GM18873 (cell line): ENCODE measurements around the gene ARID1B.

ENCODE experiments used
- ATAC-seq: cut with Tn5 transposase; IDR thresholded peaks from one replicate; pipeline ENCODE4 v1.9.1; 2021; ENCODE audit warnings: mild to moderate bottlenecking, moderate library complexity, moderate number of reproducible peaks; ENCODE audit not compliant: unreplicated experiment, low FRiP score

ARID1B gene

GRCh38 chr6:156848533-156848932 lies 71.4 kb downstream of the ARID1B start:
- no peak for ATAC-seq

DNA sequence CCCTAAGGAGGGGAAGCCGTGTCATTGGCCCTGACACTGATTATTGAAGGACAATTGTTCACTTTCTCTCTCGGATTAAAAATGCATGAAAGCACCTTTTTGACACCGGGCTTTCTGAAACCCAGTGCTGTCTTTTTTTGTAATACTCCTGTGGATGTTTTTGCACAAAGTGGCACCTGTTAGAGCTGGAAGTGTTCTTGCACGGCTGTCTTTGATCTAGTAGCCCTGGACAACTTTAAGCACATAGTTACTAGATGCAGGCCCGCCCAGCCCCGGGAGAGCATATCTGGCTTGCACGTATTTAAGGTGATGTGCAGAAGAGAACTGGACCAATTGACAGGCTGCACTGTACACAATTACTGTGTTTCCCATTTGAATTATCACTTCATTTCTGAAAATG lies 72.6 kb downstream of the ARID1B start:
- no peak for ATAC-seq

DNA sequence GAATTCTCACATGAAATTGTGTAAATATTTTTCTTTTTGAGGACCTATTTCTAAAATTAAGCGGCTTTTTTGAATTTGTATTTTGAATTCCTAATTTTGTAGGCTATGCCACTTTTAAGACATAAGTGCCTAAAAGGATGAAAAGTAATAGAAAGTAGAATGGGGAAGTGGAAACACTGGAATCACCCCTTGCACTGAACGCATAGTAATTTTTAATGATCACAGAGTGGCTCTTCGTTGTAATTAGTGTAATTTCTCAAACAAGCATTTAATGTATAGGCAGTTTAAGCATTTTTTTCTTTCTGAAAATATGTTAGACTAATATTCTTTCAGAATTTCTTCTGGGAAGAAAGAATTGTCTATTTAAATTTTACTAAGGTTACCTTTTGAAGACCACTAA lies 73.2 kb downstream of the ARID1B start:
- ATAC-seq = no peak

GRCh38 chr6:156851454-156851921 lies 74.3 kb downstream of the ARID1B start:
- ATAC-seq = no peak

DNA sequence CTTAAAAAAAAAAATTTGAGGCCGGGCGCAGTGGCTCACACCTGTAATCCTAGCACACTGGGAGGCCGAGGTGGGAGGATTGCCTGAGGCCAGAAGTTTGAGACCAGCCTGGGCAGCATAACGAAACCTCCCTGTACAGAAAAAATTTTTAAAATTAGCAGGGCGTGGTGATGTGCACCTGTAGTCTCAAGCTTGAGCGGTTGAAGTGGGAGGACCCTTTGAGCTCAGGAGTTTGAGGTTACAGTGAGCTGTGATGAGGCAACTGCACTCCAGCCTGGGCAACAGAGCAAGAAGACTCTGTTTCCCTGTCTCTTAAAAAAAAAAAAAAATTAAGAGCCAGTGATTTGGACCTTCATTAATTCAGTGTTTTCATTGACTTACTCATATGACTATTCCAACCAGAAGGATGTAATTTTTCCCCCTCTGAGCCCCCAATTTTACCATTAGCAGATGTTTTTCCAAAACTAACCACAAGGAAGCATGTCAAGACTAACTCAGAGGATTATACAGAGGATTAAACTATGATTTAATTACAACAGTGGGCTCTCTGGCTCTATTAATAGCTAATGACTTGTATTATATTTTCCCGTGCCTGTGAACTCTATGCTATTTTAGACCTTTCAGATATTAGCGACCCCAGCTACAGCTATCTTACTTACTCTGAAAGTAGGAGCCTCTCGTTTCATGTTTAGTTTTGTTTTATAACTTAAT lies 75.1 kb downstream of the ARID1B start:
- ATAC-seq = no peak

DNA sequence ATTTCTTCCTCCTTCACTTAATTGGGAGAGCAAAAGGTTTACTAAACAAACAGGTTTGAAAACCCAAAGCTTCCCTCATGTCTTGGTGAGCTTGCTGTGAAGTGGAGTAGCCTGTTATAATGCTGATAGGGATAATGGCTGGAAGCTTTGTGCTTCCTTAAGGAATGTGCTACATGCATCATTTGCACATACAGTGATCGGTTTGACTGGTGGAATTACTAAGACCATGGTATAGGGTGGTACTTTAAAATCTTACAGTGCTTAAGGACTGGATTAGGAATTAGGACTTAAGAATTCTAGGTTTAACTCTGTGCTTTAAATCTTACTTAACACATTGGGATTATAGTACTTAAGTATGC lies 75.7 kb downstream of the ARID1B start:
- ATAC-seq = no peak

DNA sequence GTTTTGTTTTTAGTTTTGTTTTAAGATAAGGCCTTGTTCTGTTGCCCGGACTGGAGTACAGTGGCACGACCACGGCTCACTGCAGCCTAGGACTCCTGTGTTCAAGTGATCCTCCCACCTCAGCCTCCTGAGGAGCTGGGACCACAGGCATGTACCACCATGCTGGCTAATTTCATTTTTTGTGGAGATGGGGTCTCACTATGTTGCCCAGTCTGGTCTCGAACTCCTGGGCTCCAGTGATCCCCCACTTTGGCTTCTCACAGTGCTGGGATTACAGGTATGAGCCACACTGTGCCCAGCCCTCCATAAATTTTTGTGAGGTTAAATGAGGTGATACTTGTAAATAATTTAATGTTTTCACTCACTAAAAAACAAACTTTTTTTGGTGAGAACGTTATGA lies 76.6 kb downstream of the ARID1B start:
- ATAC-seq = no peak

DNA sequence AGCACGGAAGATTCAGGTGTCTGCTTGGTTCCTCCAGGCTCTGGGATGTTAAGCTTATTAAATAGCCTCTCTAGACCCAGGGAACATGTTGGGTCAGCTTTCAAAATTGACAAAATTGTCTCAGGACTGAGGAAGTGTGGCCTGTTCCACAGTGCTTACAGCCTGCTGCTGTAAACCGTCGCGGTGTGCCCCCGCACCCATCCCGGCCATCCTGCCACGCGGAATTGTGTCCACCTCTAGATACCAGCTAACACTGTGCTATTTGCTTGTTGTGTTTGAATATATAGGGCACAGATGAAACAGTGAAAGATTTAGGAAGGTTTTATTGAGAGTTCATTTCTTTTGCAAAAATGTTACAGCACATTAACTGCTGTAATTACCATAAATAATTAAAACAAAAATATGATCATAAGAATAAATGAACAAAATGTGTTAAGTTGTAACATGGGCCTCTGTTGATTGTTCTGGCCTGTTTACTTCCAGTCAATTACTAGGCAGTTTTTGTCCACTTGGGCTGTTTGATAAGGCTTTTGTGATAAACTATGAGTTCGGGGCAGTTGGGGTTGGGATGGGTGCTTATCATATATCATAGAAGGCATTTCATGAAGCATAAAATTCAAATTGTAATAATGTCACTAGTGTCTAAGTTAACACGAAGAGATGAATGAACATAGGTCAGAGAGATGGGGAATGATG lies 77.4 kb downstream of the ARID1B start:
- ATAC-seq = no peak

DNA sequence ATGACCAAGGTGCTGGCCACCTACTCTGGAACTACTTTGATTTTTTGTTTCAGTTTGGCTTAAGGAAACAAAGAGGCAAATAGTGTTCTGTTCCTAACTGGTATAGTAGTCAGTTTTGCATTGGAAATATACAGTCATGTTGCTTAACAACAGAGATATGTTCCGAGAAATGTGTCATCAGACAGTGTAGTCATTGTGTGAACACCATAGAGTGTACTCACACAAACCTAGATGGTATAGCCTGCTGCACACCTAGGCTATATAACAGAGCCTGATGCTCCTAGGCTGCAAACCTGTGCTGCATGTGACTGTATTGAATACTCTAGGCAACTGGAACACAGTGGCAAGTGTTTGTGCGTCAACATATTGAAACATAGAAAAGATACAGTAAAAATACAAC lies 80.4 kb downstream of the ARID1B start:
- no peak for ATAC-seq

GRCh38 chr6:156859686-156860085 lies 82.5 kb downstream of the ARID1B start:
- no peak for ATAC-seq

GRCh38 chr6:156862711-156863110 lies 85.5 kb downstream of the ARID1B start:
- ATAC-seq = no peak

DNA sequence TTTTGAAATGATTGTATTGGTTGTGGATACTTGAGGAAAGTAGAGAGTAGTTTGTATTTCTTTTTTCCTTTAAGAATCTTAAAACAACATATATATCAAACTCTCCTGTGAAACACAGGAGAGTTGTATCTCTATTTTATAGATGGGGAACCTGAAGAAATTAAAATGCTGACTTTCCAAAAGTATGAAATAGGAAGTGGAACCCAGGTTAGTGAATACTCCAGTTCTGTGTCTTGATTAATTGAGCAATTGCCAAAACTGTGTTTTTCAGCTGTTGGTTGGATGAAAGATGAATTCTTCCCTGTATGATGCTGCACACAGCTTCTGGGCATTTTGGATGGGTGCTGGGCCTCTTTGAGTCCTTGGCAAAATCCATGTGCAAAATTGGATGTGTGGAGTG lies 86.3 kb downstream of the ARID1B start:
- no peak for ATAC-seq

- ATAC-seq = no peak
Observed at GRCh38 chr6:156864557-156864956, 87.4 kb downstream of the ARID1B start.

DNA sequence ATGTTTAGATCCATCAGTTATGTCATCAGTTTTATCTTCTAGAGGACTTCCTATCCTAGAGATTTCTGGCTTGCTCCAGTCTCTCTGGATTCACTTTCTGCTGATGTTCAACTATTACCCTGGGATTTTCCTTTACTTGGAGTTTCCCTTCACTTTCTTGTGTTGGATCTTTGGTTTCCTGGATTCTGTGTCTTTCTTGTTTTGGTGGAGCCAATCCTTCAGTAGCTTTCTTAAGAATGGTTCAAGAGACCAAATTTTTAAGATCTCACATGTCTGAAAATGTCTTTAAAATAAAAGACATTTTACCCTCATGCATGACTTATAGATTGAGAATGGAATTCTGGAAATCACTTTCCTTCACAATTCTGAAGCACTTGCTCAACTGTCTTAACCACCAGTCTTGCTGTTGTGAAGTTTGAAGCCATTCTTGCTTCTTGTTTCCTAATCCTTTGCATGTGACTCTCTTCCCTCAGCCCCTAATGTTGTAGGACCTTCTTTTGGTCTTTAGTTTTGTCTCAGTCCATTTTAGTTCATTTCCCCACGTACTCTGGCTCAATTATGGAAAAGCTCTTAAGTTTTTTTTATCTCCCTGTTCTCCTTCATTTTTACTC lies 87.9 kb downstream of the ARID1B start:
- no peak for ATAC-seq

- no peak for ATAC-seq
Observed at GRCh38 chr6:156866220-156867015, 89.2 kb downstream of the ARID1B start.

DNA sequence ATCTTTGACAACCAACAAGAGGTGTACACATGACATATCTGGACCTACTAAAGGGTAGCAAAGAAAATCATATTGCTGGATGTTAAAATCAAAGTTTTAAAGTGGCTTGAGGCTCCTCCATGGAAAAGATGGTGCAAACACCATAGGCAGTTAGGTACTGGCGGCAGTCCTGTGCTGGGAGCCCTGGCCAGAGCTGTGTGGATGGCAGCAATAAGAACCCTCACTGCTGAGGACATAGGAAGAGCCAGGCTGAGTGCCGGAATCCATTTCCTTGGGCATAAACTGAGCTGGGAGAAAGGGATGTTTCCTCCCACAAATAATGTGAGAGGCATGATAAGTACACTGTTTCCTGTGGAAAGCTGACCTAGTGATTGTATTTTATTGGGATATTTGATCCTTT lies 89.9 kb downstream of the ARID1B start:
- ATAC-seq = no peak

DNA sequence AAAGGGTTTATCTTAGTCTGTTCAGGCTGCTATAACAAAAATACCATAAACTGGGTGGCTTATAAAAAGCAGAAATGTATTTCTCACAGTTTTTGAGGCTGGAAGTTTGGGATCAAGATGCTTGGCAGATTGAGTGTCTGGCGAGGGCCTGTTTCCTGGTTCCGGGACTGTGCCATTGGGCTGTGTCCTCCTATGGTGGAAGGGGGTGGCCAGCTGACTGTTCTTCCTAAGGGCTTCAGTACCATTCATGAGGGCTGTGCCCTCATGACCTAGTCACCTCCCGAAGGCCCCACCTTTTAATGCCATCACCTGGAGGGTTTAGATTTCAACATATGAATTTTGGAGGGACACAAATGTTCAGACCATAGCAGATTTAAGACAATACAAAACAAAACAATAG lies 91.2 kb downstream of the ARID1B start:
- no peak for ATAC-seq

GRCh38 chr6:156869980-156870398 lies 92.8 kb downstream of the ARID1B start:
- ATAC-seq = no peak

DNA sequence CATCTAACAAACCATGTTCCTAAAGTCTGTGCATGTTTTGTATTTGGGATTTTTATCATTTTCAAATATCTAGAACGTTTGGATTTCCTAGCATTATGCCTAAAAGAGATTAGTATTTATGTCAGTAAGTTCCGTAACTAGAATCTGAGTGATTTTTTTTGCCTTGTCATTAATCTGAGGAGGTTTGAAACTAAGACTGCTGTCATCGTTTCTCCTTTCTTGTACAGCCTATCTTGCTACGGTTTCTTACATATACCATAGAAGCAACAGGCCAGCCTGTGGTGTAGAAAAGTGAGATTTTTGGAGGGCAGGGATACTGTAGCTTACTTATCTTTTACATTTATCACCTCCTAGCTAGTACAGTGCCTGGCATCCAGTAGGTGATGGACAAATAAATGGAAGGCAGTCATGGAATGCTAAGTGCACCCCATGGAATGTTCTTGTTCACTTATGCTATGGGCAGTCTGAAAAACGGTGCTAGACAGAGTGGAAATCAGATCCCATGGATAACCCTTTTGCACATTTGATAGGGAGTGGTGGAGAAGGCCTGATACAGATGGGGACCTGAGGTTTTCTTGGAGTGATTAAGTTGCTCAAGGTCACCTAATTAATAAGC lies 93.9 kb downstream of the ARID1B start:
- ATAC-seq = no peak

GRCh38 chr6:156872903-156873302 lies 95.7 kb downstream of the ARID1B start:
- no peak for ATAC-seq
